LNCAP (cell line): ENCODE data around the gene THOP1.

Experiments used
- CTCF ChIP-seq: fragments of 450-650 bp; IDR thresholded peaks from 2 replicates; pipeline ENCODE4 v1.5.1; 2017; ENCODE audit warnings: mild to moderate bottlenecking

The THOP1 gene

GRCh38 chr19:2750808-2751437 lies 34.4 kb upstream of the THOP1 start:
- no peak for TF ChIP-seq CTCF

DNA sequence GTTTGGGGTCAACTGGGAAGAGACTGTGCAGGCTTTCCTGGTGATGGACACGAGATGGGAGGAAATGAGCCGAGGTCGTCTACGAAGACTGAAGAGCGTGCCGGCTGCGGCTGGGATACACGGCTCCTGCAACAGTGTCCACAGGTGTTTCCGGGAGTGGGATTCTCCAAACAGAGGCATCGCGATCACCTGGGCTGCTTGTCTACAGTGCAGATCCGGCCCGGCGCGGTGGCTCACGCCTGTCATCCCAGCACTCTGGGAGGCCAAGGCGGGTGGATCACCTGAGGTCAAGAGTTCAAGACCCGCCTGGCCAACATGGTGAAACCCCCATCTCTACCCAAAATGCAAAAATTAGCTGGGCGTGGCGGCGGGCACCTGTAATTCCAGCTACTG lies 33.9 kb upstream of the THOP1 start:
- TF ChIP-seq CTCF = no peak

GRCh38 chr19:2754659-2755447 lies 30.4 kb upstream of the THOP1 start:
- no peak for TF ChIP-seq CTCF

DNA sequence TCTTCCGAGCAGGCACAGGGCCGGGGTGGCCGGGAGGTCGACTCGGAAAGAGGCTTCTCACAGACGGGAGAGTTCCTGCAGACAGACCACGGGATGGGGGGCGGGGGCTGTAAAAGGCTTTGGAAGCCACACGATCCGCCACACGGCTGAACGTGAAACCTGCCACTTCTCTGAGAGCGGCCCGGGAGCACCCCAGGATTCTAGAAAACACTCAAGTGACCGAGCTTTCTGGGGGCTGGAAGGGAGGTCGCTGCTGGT lies 29.9 kb upstream of the THOP1 start:
- TF ChIP-seq CTCF = no peak

DNA sequence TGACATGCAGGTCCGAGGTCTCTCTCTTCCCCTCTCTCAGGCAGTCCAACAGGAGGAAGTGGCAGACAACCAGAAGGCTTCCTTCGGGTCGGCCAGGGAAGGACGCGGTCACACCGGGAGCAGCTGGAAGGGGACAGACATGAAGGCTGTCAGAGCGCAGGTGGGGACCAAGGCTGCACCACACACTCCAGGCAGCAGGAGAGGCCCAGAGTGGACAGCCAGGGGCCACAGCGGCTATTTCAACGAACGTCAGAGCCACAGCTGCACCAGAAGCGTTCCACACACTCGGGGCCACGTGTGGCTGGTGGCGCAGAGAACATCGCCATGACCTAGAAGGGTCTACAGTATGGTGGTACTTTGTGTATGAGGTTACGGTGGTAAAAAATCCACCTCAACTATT lies 29.5 kb upstream of the THOP1 start:
- no peak for TF ChIP-seq CTCF

GRCh38 chr19:2756477-2756876 lies 28.8 kb upstream of the THOP1 start:
- no peak for TF ChIP-seq CTCF

- TF ChIP-seq CTCF = no peak
Measured at GRCh38 chr19:2756921-2757881, 28.1 kb upstream of the THOP1 start.
